Measurements from ENCODE around the gene TMEM144.
"Not testable (repeated sequence)": the region's sequence is repeated elsewhere in the genome, so short reads cannot be mapped to it uniquely, and the experiment has no call there.

The TMEM144 gene

DNA sequence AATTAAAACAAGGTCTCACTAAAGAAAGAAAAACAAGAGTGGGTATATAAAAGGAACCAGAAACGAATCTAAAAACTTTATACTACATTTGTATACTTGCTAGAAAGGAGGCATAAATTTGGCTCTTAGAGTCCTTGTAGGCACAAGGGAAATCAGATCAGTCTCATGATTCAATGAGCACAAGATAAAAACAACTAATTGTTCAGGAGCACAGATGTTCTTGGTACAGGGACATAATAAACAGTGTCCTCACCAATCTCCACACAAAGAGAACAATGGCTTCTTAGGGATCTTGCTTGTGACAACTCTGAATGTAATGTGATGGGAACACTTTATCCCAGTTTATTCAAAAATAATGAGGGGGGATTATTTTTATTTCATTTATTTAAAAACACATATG, 28.3 kb downstream of the TMEM144 start:
- DNase-seq: no peak

DNA sequence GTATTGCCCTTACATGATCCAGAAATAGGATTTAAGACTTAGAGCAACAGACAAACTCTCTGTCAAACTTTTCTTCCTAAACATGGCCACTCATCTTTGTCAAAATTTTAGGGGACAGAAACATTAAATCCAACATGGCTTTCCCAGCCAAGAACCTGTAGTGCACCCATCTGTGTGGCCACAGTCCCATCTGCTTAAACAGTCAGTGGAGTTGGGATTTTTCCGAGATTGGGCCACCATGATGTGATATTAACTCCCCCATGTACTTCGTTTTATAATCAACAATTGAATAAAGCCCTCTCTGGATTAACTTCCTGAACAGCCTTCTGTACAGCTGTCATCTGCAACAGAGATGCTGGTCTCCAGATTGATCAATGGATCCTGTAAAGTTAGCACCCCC, 28.9 kb downstream of the TMEM144 start:
- DNase-seq: no peak

DNA sequence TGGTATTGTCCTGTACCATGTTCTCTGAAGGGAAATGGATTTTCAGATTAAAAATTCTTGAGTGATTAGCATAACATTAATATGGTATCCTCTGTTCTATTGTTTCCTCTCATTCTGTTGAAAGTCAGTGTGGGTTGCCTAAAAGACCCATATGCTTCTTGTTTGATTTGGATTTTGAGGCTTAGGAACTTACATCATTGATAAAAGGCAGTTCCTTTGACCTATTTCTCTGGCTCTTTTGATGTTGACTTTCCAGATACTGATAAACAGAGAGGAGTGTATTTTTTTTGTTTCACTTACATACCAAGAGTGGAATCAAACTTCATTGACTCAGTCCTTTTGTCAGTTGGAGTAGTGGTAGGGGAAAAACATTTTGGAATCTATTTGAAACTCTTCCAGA, 32.8 kb downstream of the TMEM144 start:
- DNase-seq: no peak

DNA sequence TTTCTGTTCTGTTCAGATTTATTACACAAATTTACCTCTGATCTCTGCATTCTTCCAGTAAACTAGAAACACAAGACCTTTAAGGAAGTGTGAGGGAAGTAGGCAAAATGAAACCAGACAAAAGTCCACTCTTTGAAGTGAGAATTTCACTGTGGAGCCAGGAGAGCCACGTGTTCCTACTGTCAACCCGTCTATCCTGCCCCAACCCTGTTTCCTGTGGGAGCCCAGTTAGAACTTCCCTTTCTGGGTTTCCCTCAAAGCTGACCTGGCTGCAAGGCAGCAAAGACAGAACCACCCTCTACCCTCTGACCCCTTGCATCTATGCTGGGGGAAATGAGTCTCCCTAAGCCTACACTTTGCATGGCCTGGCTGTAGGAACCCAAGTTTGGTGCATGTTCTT, 40.0 kb downstream of the TMEM144 start:
- DNase-seq: no peak

DNA sequence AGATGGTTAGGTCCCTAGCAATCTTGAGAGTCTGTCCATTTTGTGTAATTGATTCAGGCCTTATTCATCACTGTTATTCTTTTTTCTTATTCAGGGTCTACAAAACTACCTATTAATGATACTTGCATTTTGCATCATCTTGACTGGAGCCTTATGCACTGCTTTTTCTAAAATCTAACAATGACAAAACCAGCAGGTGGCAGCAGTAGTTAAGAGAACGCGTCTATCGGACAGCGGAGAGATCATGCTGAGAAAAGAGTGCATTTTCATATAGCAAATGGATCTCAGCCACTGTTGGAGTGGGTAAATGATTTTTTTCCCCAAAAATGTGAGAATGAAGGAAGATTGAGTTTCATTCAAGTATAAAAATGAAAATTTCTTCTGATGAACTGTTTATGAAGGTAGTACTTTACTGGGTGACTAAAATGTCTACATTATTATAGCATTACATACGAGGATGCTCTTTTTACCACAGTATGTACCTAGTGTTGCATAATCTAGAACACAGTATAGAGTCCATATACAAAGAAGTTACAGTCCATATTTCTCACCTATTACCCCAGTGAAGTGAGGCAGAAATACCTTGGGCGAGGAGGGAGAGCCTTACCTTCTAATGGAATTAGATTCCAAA, 43.2 kb downstream of the TMEM144 start:
- DNase-seq: peak; percentile 39 to 75

DNA sequence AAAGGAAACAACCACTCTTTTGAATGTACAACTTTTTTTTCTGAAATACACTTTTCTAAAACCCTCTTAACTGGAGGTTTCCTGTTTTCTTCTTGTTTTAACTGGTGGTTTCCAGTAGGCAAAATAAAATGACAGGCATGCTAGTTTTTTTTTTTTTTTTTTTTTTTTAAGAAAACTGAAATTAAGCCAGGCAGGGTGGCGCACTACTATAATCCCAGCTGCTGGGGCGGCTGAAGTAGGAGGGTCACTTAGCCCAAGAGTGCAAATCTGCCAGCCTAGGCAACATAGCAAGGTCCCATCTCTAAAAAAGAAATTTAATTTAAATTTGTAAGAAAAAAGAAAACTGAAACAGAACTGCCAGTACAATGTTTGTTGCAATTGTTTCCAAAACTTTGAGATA, 44.0 kb downstream of the TMEM144 start:
- no peak for DNase-seq

DNA sequence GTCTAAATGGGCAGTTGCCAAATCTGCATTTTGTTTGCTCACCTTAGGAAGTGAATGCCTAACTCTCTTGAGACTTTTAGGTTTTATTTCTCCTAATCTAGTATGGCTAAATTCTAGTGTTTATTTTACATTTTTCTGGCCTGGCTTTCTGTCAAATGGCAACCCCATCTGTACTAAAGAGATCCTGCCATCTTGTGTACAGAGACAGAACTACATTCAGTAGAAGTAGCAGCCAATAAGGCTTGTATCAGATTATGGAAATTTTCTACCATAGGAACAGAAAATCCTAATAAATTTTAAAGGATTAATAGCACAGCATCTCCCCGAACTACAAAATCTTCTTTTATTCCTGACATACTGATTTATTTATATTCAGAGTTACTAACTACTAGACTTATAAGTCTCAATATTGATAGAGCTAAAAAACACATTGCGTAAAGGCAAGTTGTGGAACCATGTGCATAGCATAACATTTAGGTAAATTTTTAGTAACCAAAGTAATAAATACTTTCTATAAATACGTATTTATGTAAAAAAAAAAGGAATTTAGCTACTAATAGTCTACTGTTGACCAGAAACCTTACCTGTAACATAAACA, 45.5 kb downstream of the TMEM144 start:
- DNase-seq: peak; percentile 6 to 57

DNA sequence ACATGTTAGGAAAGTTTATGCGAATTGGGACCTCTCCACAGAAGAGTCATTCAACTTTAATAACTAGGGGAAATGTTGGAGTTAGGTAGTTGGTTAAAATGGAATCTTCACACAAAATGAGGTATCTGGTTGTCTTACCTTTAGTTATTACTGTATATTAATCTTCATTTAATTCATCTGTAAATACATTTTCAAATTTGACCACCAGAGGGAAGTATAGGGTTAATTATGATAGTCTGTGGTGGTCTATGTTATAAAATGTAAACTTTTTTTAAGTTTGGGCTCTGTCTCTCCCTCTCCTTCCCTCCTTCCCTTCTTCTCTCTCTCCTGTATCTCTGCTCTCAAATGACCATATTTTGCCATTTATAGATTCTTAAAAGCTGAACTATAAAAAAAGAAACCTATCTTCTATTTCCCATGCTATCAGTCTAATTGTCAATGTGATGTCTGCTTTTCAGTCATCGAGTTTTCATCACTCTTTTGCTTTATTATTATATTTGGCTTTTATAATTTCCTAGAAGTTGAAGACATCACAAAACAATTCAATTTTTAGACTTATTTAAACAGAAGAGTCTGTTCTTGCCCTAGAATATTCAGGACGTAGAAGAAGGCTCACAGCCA, 49.8 kb downstream of the TMEM144 start:
- peak; percentile 4 to 63 for DNase-seq

DNA sequence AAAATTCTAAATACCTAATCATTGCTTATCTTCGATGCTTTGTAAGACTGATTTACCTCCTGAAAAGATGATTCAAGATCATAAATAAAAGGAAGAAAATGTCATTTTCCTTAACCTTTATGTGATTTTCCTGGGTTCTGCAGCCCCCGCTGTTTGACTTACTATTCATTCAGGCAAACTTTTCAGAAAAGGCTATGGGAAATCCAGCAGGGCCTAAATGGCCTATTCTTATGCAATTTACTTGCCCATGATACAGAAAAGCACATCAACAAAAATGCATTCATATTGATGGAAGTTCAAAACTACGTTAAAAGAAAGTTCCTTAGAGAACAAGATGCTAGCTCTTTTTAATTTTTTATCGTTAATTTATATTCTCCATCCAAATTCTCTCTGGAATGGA, 51.2 kb downstream of the TMEM144 start:
- no peak for DNase-seq

DNA sequence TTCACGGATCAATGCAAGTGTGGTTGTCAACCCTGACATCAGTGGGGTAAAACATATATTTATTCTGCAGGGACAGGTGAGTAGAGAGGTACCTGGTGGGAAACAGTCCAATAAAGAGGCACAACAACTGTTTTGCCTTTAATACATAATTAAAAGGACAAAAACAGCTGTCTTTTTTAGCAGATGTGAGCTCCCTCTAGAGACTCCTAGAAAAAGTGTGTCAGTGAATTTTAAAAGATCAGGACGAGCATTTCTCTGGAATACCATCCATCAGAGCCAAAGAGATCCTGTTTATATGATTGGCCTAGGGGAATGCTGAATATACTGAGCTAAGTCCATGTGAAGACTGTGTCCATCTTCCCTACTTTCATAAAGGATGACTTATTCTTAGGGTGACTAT, 58.3 kb downstream of the TMEM144 start:
- DNase-seq: no peak

DNA sequence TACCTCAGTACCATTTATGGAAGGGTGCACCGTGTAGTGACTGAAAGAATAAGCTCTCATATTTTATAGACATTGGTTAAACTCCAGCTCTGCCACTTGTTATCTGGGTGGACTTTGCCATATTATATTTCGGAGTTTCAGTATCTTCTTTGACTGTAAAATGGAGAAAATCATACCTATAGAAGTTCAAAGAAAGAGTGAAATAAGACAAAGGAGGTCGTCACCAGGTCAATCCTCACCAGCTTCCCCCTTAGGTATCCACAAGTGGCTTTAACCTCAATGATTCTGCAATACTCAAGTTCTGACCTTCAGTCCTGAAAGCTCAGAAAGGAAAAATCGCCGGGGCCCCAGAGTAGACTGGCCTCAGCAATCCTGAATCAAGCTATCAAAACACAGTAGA, 64.3 kb downstream of the TMEM144 start:
- DNase-seq: no peak

DNA sequence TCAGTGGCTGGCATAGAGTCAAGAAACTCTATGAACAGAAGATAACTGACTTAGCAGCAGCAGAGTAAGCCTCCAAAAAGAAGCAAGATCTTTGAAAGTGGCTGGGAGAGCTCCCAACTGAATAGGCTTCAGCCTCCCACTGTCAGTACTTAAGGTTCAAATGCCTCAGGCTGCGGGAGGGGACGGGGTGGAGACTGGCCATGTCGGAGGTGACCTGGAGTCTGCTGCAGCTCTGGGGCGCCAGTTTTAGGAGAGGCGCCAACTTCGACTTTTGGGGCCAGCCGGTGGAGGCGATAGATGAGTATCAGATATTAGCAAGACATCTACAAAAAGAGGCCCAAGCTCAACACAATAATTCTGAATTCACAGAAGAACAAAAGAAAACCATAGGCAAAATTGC, 67.3 kb downstream of the TMEM144 start:
- no peak for DNase-seq

DNA sequence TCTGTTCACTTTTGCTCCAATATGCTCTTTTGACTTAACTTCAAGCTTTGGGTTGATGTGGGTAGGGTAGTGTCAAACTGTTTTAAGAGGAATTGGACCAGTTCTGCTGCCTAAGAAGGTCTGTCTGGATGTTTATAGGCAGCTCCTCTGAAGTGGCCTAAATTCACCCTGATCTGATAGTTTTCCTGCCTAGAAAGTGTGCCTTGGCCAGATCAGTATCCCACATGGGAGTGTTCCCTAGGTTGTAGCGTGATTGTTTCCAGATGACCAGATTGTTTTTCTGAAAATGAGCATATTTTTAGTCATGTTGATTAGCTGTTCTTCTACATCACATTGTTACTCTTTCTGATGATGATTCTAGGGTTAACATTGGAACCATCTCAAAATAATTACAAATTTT, 68.8 kb downstream of the TMEM144 start:
- DNase-seq: not testable (repeated sequence)

DNA sequence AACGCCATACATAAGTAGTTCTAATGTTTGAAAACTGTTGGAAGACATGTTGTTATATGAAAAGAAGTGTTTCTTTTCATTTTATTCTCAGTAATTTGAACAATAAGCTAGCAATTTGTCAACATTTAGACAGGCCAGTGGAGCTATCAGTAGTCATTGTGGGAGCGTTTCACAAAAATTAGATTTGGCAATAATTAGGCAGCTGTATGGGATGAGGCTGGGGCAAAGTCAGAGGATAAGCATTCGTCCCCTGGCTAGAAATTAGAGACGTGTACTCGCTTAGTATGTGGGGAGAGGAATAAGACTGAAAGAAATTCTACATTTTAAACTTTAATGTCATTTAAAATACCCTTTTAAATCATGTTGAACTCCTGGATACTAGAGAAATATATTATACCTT, 70.6 kb downstream of the TMEM144 start:
- no peak for DNase-seq

DNA sequence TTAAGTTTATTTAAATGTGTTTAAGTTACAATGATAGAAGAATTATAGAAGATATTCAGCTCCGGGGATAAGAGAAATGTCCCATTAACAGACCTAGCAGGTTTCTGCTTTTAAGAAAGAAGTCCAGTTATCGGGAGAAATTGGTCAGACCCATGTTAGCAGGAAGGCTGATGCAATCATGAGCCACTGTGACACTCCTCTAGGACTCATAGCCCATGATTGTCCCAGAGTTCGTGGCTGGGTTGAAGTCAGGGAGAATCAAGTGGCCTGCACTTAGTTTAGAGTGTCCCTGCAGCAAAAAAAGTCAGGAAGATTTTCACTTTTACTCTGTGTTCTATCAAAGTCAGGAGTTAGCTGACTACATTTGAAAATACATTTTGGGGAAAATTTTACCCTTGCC, 72.0 kb downstream of the TMEM144 start:
- DNase-seq: no peak

DNA sequence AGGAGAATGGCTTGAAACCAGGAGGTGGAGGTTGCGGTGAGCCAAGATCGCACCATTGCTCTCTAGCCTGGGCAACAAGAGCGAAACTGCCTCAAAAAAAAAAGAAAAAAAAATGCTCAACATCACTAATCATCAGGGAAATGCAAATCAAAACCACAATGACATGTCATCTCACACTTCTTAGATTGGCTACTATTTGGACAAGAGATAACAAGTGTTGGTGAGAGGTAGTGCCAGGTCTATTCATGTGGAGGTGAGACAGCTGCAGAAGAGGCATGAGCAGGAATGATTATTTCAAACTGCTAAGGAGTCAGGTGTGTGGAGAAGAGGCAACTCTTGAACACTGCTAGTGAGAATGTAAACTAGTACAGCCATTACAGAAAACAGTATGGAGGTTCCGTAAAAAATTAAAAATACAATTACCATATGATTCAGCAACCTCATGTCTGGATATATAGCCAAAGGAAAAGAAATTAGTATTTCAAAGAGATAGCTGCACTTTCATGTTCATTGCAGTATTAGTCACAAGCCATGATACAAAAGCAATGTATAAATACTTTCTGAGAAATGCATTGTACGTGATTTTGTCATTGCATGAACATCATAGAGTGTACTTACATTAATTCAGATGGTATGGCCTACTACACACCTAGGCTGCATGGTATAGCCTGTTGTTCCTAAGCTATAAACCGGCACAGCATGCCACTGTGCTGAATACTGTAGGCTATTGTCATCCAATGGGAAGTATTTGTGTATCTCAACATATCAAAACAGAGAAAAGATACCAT, 75.3 kb downstream of the TMEM144 start:
- no peak for DNase-seq

DNA sequence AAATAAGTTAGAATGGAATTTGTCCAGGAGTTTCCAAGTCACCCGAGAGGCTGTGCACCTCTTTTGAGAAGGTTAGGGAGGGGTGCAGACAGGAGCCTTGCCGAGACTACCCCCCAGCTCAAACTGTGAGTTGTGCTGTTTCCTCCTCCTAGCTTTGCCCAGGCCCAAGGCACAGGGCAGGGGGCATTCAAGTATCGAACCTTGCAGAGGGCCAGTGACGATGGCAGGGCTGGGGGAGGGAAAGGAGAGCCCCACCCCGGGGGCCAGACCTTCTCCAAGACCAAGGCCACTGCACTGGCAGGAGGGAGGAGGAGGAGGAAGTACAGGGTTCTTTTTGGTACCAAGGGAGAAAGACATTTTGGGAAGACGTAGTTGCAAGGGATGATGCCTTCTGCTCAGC, 80.6 kb downstream of the TMEM144 start:
- DNase-seq: no peak

DNA sequence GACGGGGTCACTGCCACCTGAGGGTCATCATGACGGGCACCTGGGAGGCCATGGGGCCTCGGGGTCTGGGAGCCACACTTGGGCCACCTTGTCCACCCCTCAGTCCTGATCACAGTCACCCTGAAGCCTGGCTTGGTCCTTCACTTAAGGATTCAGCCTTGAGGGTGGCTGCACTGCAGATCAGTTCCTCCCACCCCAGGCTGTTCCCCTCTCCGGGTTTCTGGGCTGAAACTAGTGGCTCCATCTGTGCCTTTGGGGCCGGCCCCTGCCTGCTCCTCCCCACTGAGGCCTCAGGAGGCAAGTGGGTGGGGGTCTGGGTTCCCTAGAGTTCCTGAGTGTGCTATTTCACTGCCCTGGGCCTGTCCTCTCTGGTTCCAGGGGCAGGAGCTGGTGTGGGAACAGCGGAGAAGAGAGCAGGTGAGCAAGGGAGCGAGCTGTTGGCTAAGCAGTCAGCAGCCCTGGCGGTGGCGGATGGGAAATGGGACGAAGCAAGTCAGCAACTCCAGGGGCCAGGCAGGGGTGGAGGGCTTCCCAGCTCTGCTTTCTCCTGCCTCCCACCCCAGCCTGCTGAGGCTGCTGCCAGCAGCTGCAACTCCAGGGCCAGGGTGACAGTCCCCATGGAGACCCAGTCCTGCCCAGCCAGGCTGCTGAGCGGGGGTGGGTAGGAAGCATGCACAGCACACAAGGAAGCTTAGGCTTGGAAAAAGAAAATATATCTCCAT, 81.2 kb downstream of the TMEM144 start:
- DNase-seq: no peak

DNA sequence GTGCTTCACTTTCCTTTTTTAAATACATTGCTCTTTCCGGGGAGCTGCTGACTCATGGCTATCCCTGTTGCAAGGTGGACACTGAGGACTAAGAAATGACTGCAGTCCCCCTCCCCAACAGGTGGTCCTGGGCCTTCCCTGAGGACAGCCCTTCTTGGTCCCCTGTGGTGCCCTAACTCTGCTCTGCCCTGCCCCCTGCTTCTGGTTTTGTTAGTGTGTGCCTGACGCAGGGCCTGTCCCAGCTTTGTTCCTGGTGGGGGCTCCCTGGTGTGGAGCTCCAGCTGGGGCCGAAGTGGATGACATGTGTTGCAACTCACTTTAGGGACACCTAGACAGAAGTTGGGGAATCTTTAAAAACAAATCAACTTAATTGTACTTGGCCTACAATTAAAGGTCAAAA, 81.9 kb downstream of the TMEM144 start:
- no peak for DNase-seq

DNA sequence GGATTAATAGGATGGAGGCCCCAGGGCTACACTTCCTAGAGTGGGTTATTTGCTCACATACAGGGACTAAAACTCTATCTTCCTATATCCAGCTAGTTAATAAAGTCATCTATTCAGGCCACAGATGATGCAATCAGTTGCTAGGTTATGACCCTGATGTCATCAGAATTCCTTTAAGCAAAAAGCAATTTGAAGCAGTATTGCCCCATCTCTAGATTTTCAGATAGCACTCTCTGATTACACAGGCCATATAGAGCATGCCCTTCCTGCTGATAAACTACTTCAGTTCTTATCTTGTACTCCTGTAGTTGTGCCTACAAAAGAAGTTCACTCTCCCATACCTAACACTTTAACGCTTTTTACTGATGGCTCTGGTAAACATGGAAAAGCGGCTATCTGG, 84.8 kb downstream of the TMEM144 start:
- DNase-seq: no peak

DNA sequence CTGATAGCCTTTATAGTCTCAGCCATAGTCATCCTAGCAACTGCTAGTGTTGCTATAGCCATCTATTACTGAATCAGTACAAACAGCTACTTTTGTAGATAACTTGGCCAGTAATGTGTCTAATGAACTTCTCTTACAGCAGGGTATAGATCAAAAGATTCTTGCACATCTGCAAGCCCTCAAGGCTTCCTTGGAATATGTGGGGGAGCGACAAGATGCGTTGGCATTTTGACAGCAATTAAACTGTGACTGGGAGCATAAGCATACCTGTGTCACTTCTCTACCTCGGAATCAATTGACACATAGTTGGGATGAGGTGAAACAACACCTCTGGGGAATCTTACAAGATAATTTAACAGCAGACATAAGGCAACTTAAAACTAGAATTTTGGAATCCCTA, 87.6 kb downstream of the TMEM144 start:
- DNase-seq: no peak

DNA sequence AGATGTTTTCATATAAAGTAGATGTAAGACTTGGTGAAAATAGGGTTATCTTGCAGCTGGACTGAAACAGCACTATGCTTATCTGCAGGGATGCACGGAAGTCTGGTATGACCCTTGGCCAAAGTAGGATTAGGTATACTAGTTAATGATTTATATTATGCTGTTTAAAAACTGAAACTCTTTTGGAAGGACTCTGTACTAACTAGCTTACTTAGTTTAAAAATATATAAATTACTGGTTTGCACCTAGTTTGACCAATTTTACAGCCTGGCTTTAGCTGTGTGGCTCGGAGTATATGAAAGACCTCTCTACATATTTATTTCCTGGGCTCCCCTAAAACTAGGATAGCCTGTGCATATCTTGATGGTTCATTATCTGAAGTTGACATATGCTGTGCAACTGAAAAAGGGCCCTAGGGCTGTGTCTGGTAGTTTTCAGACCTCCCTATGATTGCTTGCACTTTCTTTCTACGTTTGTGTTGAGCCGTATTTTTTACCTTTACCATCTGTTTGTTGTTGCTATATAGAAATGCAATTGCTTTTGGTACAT, 89.2 kb downstream of the TMEM144 start:
- DNase-seq: no peak

DNA sequence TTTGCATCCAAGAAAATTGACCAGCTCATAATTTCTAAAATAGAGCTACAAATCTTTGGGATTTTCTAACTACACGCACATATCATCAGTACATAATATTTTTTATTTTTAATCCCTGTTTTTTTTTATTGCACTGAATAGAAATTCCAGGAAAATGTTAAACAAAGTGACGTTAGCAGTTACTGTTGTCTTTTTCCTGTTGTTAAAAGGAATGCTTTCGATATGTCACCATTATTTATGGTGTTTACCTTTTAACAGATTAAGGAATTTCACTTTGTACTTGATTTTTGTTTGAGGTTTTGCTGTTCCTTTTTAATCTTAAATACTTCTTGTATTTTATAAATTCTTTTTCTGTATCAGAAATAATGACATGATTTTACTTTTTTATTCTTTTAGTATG, 89.7 kb downstream of the TMEM144 start:
- DNase-seq: no peak

Data from NCI-H526 (cell line).